Measurements from ENCODE around the gene OR10J5.

DNA sequence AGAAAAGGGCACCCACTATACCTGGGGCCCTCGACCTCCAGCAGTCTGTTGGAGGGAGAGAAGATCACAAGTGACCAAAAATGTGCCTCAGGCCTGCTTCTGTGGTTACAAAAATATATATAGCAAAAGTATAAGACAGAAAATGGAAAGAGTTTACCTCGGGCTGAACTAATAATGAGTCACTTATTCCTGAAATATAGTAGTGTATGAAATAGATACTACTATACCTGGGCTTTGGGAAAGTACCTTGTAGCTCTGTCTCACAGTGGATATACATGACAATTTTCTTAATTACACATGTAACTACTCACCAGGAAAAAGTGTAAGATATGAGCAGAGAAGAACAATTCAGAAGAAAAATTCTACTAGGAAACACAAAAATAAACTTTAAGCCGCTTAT is 44.5 kb upstream of the OR10J5 start:
- TF ChIP-seq TP53 (CRISPR knock-in tag; IDR thresholded peaks at IDR 0.05) (no peak), TEAD1 (CRISPR knock-in tag; IDR thresholded peaks at IDR 0.05) (no peak)
